DND-41 (cell line): ENCODE measurements around the gene SFSWAP.

Source experiments
- EZH2 ChIP-seq: IDR thresholded peaks from 3 replicates; pipeline ENCODE4 v1.6.1; 2012; ENCODE audit warnings: borderline replicate concordance, low read depth, mild to moderate bottlenecking, moderate library complexity, low read length, inconsistent platforms; ENCODE audit not compliant: severe bottlenecking
- TF ChIP-seq, protein P1 (sequence below): IDR thresholded peaks from 2 replicates; pipeline ENCODE4 v1.5.1; 2012; ENCODE audit warnings: borderline replicate concordance, low read length, moderate library complexity, mild to moderate bottlenecking; ENCODE audit not compliant: poor library complexity, severe bottlenecking; ENCODE audit errors: extremely low read depth

DNA sequence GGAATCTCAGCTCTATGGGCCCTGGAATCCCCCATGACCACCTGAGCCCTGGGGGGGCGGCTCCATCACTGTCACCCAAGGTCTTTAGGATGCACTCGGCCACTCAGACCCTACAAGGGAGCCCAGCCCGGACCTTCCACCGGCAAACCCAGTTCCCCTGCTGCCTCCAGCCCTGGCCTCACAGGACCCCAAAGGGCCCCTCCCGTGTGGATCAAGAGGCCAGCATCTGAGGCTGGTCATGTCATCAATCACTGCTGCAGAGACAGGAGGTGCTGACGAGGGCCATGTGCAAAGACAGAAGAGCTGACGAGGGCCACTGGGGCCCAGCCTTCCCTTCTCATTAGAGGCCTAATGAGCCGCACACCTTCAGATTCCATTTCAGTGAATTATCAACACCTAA, 39.0 kb upstream of the SFSWAP start:
- TF ChIP-seq, protein P1, sequence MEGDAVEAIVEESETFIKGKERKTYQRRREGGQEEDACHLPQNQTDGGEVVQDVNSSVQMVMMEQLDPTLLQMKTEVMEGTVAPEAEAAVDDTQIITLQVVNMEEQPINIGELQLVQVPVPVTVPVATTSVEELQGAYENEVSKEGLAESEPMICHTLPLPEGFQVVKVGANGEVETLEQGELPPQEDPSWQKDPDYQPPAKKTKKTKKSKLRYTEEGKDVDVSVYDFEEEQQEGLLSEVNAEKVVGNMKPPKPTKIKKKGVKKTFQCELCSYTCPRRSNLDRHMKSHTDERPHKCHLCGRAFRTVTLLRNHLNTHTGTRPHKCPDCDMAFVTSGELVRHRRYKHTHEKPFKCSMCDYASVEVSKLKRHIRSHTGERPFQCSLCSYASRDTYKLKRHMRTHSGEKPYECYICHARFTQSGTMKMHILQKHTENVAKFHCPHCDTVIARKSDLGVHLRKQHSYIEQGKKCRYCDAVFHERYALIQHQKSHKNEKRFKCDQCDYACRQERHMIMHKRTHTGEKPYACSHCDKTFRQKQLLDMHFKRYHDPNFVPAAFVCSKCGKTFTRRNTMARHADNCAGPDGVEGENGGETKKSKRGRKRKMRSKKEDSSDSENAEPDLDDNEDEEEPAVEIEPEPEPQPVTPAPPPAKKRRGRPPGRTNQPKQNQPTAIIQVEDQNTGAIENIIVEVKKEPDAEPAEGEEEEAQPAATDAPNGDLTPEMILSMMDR: no peak
- TF ChIP-seq EZH2: no peak
